LNCAP (cell line): ENCODE data around the gene MCRS1.

Experiments
- CTCF ChIP-seq: fragments of 450-650 bp; IDR thresholded peaks from 2 replicates; pipeline ENCODE4 v1.5.1; 2017; ENCODE audit warnings: mild to moderate bottlenecking

MCRS1 gene

GRCh38 chr12:49557187-49557916 lies 10.6 kb downstream of the MCRS1 start:
- 0 out of 2 replicates have a peak, but pooled peaks have one; percentile 22 for TF ChIP-seq CTCF

- TF ChIP-seq CTCF: no peak
These were observed 11.4 kb downstream of the MCRS1 start for GRCh38 chr12:49556391-49557186.

- TF ChIP-seq CTCF: no peak
These were observed 12.1 kb downstream of the MCRS1 start for GRCh38 chr12:49555631-49556390.

GRCh38 chr12:49554266-49554665 lies 13.7 kb downstream of the MCRS1 start:
- TF ChIP-seq CTCF: no peak

GRCh38 chr12:49553512-49554088 lies 14.3 kb downstream of the MCRS1 start:
- TF ChIP-seq CTCF: peak; percentile 68

GRCh38 chr12:49552899-49553298 lies 15.0 kb downstream of the MCRS1 start:
- TF ChIP-seq CTCF: no peak

- no peak for TF ChIP-seq CTCF
These were observed 15.5 kb downstream of the MCRS1 start for GRCh38 chr12:49552425-49552824.
